ENCODE measurements around the gene FBN2. TPM values are rescaled to one million over a fixed set of nuclear protein-coding genes. Genes with fewer than 3 reads are reported as not detected.

The FBN2 gene
- polyA plus RNA-seq, 1 donor from 2014 or later = 1.6 TPM

- Histone ChIP-seq H3K9me3 (ENCODE audit: low read length) (no peaks in the 10 kb centered on the region), H3K27ac (ENCODE audit: low read length) (no peak overlapping the region), H3K36me3 (ENCODE audit: insufficient read depth, low read length) (no peaks in the 10 kb centered on the region), H3K79me2 (replicated peaks; ENCODE audit: insufficient read depth, low read length) (no peaks in the 10 kb centered on the region), H3K4me2 (ENCODE audit: low read length) (no peak overlapping the region), H3K9ac (ENCODE audit: low read length) (no peak overlapping the region), H3K9me2 (ENCODE audit: insufficient read depth, low read length) (no peaks in the 10 kb centered on the region), H4K20me1 (ENCODE audit: insufficient read depth) (no peaks in the 10 kb centered on the region), H3K4me3 (ENCODE audit: low read length) (no peak overlapping the region), H2AFZ (ENCODE audit: low read depth, low read length) (no peak overlapping the region), H3K27me3 (ENCODE audit: insufficient read depth, low read depth, low read length) (no peaks in the 10 kb centered on the region), H3F3A (ENCODE audit: insufficient read depth, low read length, poor library complexity, severe bottlenecking) (no peaks in the 10 kb centered on the region)
- TF ChIP-seq POLR2AphosphoS5 (IDR thresholded peaks at IDR 0.05) (no peak), RAD21 (conservative IDR thresholded peaks at IDR 0.05) (no peak)
Measured at GRCh38 chr5:128339585-128339984, 198.5 kb downstream of the FBN2 start.

- Histone ChIP-seq H3K79me2 (replicated peaks; ENCODE audit: insufficient read depth, low read length) (no peaks in the 10 kb centered on the region), H3F3A (ENCODE audit: insufficient read depth, low read length, poor library complexity, severe bottlenecking) (no peaks in the 10 kb centered on the region), H2AFZ (ENCODE audit: low read depth, low read length) (no peak overlapping the region), H3K27me3 (ENCODE audit: insufficient read depth, low read depth, low read length) (no peaks in the 10 kb centered on the region), H4K20me1 (ENCODE audit: insufficient read depth) (no peaks in the 10 kb centered on the region), H3K27ac (ENCODE audit: low read length) (no peak overlapping the region), H3K9me3 (ENCODE audit: low read length) (no peaks in the 10 kb centered on the region), H3K9me2 (ENCODE audit: insufficient read depth, low read length) (no peaks in the 10 kb centered on the region), H3K9ac (ENCODE audit: low read length) (no peak overlapping the region), H3K36me3 (ENCODE audit: insufficient read depth, low read length) (no peaks in the 10 kb centered on the region), H3K4me3 (ENCODE audit: low read length) (no peak overlapping the region), H3K4me2 (ENCODE audit: low read length) (no peak overlapping the region)
- no peak for TF ChIP-seq TAF1 (IDR thresholded peaks at IDR 0.05; ENCODE audit: low read depth)
- no peak for TF ChIP-seq POLR2AphosphoS5 (IDR thresholded peaks at IDR 0.05)
- no peak for TF ChIP-seq SMC3 (conservative IDR thresholded peaks at IDR 0.05; ENCODE audit: poor library complexity)
- TF ChIP-seq RAD21 (conservative IDR thresholded peaks at IDR 0.05) = no peak
Measured at GRCh38 chr5:128338649-128339048, 199.4 kb downstream of the FBN2 start.

GRCh38 chr5:128335339-128335738 lies 202.7 kb downstream of the FBN2 start:
- H2AFZ ChIP-seq (ENCODE audit: low read depth, low read length) = no peak overlapping the region
- H3K9ac ChIP-seq (ENCODE audit: low read length) = no peak overlapping the region
- no peaks in the 10 kb centered on the region for H4K20me1 ChIP-seq (ENCODE audit: insufficient read depth)
- H3K27me3 ChIP-seq (ENCODE audit: insufficient read depth, low read depth, low read length) = no peaks in the 10 kb centered on the region
- TF ChIP-seq POLR2AphosphoS5 (IDR thresholded peaks at IDR 0.05) (no peak), EZH2 (IDR thresholded peaks at IDR 0.05; ENCODE audit: borderline replicate concordance, insufficient read depth, low read length, poor library complexity, severe bottlenecking) (no peak), CTCF (IDR thresholded peaks at IDR 0.05; ENCODE audit: poor library complexity, severe bottlenecking) (no peak), EP300 (conservative IDR thresholded peaks at IDR 0.05; ENCODE audit: poor library complexity, severe bottlenecking) (no peak), REST (IDR thresholded peaks at IDR 0.05; ENCODE audit: borderline replicate concordance) (no peak), MXI1 (conservative IDR thresholded peaks at IDR 0.05; ENCODE audit: poor library complexity, severe bottlenecking) (no peak), SMC3 (conservative IDR thresholded peaks at IDR 0.05; ENCODE audit: poor library complexity) (no peak), RAD21 (conservative IDR thresholded peaks at IDR 0.05) (no peak), TAF1 (IDR thresholded peaks at IDR 0.05; ENCODE audit: low read depth) (no peak)
- H3K79me2 ChIP-seq (replicated peaks; ENCODE audit: insufficient read depth, low read length) = no peaks in the 10 kb centered on the region
- no peak overlapping the region for H3K27ac ChIP-seq (ENCODE audit: low read length)
- H3K36me3 ChIP-seq (ENCODE audit: insufficient read depth, low read length) = no peaks in the 10 kb centered on the region
- no peaks in the 10 kb centered on the region for H3F3A ChIP-seq (ENCODE audit: insufficient read depth, low read length, poor library complexity, severe bottlenecking)
- no peaks in the 10 kb centered on the region for H3K9me2 ChIP-seq (ENCODE audit: insufficient read depth, low read length)
- no peaks in the 10 kb centered on the region for H3K9me3 ChIP-seq (ENCODE audit: low read length)
- no peak overlapping the region for H3K4me3 ChIP-seq (ENCODE audit: low read length)
- no peak overlapping the region for H3K4me2 ChIP-seq (ENCODE audit: low read length)
